ENCODE measurements around the gene SCNN1G.
A peak's percentile ranks its signal among the peaks of the same experiment; 100 is the strongest.

Gene SCNN1G

GRCh38 chr16:23181506-23181905, 1.0 kb upstream of the SCNN1G start:
- DNase-seq (ENCODE audit: low read depth) = no peak
- TF ChIP-seq CTCF (IDR thresholded peaks at IDR 0.05; ENCODE audit: control insufficient read depth, extremely low read depth, insufficient read depth) = no peak
- no peak overlapping the region for H3K4me3 ChIP-seq (ENCODE audit: low read depth, low read length)

- peak; percentile 54 for DNase-seq (ENCODE audit: low read depth)
- peak; percentile 100 for TF ChIP-seq CTCF (IDR thresholded peaks at IDR 0.05; ENCODE audit: control insufficient read depth, extremely low read depth, insufficient read depth)
- H3K4me3 ChIP-seq (ENCODE audit: low read depth, low read length) = peak overlapping the region; percentile 57
These were observed 303 bp upstream of the SCNN1G start for GRCh38 chr16:23182206-23182678.

- H3K4me3 ChIP-seq (ENCODE audit: low read depth, low read length) = peak overlapping the region; percentile 57
These were observed 958 bp downstream of the SCNN1G start for GRCh38 chr16:23183543-23183862.

GRCh38 chr16:23185656-23186055, 3.1 kb downstream of the SCNN1G start:
- H3K4me3 ChIP-seq (ENCODE audit: low read depth, low read length) = no peak overlapping the region
- no peak for DNase-seq (ENCODE audit: low read depth)
- TF ChIP-seq CTCF (IDR thresholded peaks at IDR 0.05; ENCODE audit: control insufficient read depth, extremely low read depth, insufficient read depth) = no peak

More at GRCh38 chr16:23183543-23183862, 958 bp downstream of the SCNN1G start:
- no peak for DNase-seq (ENCODE audit: low read depth)
- TF ChIP-seq CTCF (IDR thresholded peaks at IDR 0.05; ENCODE audit: control insufficient read depth, extremely low read depth, insufficient read depth) = no peak

GRCh38 chr16:23186171-23186570, 3.6 kb downstream of the SCNN1G start:
- no peak for DNase-seq (ENCODE audit: low read depth)
- no peak for TF ChIP-seq CTCF (IDR thresholded peaks at IDR 0.05; ENCODE audit: control insufficient read depth, extremely low read depth, insufficient read depth)
- no peak overlapping the region for H3K4me3 ChIP-seq (ENCODE audit: low read depth, low read length)

GRCh38 chr16:23187341-23187740, 4.8 kb downstream of the SCNN1G start:
- DNase-seq (ENCODE audit: low read depth) = no peak
- no peak overlapping the region for H3K4me3 ChIP-seq (ENCODE audit: low read depth, low read length)
- TF ChIP-seq CTCF (IDR thresholded peaks at IDR 0.05; ENCODE audit: control insufficient read depth, extremely low read depth, insufficient read depth) = no peak

GRCh38 chr16:23188911-23189310, 6.4 kb downstream of the SCNN1G start:
- no peak for TF ChIP-seq CTCF (IDR thresholded peaks at IDR 0.05; ENCODE audit: control insufficient read depth, extremely low read depth, insufficient read depth)
- H3K4me3 ChIP-seq (ENCODE audit: low read depth, low read length) = no peak overlapping the region
- DNase-seq (ENCODE audit: low read depth) = no peak
